ENCODE data around the gene HDAC11. TPM values are rescaled to one million over a fixed set of nuclear protein-coding genes. Genes with fewer than 3 reads are reported as not detected.

The HDAC11 gene
- total and polyA plus RNA-seq, 10 of the 15 experiments (the other 5 are each of a cell fraction or from before 2014, with no cell fraction given), result 0.04 to 0.76 (median 0.22) TPM; not detected in 1

DNA sequence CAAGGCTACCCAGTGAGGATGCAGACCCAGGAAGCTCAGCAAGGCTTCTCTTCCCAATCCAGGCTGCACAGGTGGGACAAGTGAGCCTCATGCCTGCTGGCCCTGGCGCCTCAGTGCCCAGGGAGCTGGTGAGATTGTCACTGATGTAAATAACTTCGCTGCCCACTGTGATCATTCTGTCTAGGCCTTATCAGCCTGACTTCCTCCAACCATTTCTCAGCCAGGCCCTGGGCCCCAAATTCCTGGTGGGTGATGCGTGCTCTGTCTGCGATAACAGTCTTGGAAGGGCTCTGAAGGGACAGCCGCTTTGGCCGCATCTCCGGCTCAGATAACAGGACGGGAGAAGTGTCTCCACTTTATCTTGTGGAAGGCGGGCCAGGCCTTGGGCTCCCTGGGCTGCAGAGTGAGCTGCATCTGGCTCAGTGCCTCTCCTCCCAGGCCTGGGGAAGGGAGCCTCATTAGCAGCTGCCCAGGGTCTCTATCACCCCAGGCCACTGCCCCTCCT, 66.6 kb downstream of the HDAC11 start:
- Histone ChIP-seq H2AFZ (ENCODE audit: control insufficient read depth, low read depth, low read length) (no peak overlapping the region), H3K4me3 (no peak overlapping the region), H3K9ac (ENCODE audit: control insufficient read depth, insufficient read depth, low read length) (no peak overlapping the region), H4K20me1 (ENCODE audit: control insufficient read depth, insufficient read depth) (no peaks in the 10 kb centered on the region; the same call in 1 of the 2 replicates), H3K36me3 (ENCODE audit: control insufficient read depth in 2 of 2, insufficient read depth in 2 of 2, low read length in 1 of 2) (no peaks in the 10 kb centered on the region), H3K9me3 (replicated peaks; ENCODE audit: control insufficient read depth, insufficient read depth, low read length) (no peaks in the 10 kb centered on the region; the same call in 2 of the 3 replicates), H3K4me2 (ENCODE audit: control insufficient read depth, insufficient read depth) (no peak overlapping the region), H3K79me2 (ENCODE audit: control insufficient read depth, insufficient read depth, low read length) (no peaks in the 10 kb centered on the region), H3K4me1 (ENCODE audit: control insufficient read depth, insufficient read depth, low read length) (no peaks in the 10 kb centered on the region), H3K27ac (ENCODE audit: control insufficient read depth, insufficient read depth) (no peak overlapping the region), H3K27me3 (replicated peaks in 1 of 2; ENCODE audit: control insufficient read depth in 2 of 2, insufficient read depth in 2 of 2, low read length in 1 of 2) (peaks cover 5 to 11% of the 10 kb centered on the region in 2 experiments)
- DNase-seq (ENCODE audit: low read depth, low spot score), result no peak
- 57% methylated on average over 9 of the region's 9 CpGs for WGBS (ENCODE audit: insufficient coverage, insufficient replicate concordance, low lambda C conversion rate, missing lambda C conversion rate)
- ChIA-PET CTCF (no interaction called here), RAD21 (ENCODE audit: unreplicated experiment) (no interaction called here), POLR2A (no interaction called here), SMC1A (ENCODE audit: uncharacterized antibody, unreplicated experiment) (no interaction called here)
- TF ChIP-seq, protein P1, sequence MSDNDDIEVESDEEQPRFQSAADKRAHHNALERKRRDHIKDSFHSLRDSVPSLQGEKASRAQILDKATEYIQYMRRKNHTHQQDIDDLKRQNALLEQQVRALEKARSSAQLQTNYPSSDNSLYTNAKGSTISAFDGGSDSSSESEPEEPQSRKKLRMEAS (IDR thresholded peaks at IDR 0.05; ENCODE audit: low read depth, low read length), result no peak
- TF ChIP-seq POU2F2 (IDR thresholded peaks at IDR 0.05; ENCODE audit: borderline replicate concordance, low read depth, low read length) (no peak), NFIC (IDR thresholded peaks at IDR 0.05; ENCODE audit: low read depth, low read length) (no peak), STAT1 (conservative IDR thresholded peaks at IDR 0.05) (no peak), NFXL1 (IDR thresholded peaks at IDR 0.05; ENCODE audit: borderline replicate concordance) (no peak), JUND (IDR thresholded peaks at IDR 0.05; ENCODE audit: low read depth, low read length) (no peak), NFYB (IDR thresholded peaks at IDR 0.05; ENCODE audit: insufficient read depth, low read depth, low read length) (no peak), GABPA (IDR thresholded peaks at IDR 0.05; ENCODE audit: low read depth) (no peak), NRF1 (conservative IDR thresholded peaks at IDR 0.05; ENCODE audit: low read depth, low read length) (no peak), ZSCAN29 (IDR thresholded peaks at IDR 0.05) (no peak), NBN (IDR thresholded peaks at IDR 0.05) (no peak), ESRRA (IDR thresholded peaks at IDR 0.05; ENCODE audit: low read length) (no peak), KLF5 (IDR thresholded peaks at IDR 0.05; ENCODE audit: partially characterized antibody) (no peak), DPF2 (IDR thresholded peaks at IDR 0.05) (no peak), TBL1XR1 (IDR thresholded peaks at IDR 0.05; ENCODE audit: low read depth, low read length) (no peak), SREBF1 (IDR thresholded peaks at IDR 0.05; ENCODE audit: low read length) (no peak), BMI1 (IDR thresholded peaks at IDR 0.05; ENCODE audit: borderline replicate concordance) (no peak), GATAD2B (conservative IDR thresholded peaks at IDR 0.05; ENCODE audit: low read depth) (no peak)
- TF ChIP-seq, protein P2, sequence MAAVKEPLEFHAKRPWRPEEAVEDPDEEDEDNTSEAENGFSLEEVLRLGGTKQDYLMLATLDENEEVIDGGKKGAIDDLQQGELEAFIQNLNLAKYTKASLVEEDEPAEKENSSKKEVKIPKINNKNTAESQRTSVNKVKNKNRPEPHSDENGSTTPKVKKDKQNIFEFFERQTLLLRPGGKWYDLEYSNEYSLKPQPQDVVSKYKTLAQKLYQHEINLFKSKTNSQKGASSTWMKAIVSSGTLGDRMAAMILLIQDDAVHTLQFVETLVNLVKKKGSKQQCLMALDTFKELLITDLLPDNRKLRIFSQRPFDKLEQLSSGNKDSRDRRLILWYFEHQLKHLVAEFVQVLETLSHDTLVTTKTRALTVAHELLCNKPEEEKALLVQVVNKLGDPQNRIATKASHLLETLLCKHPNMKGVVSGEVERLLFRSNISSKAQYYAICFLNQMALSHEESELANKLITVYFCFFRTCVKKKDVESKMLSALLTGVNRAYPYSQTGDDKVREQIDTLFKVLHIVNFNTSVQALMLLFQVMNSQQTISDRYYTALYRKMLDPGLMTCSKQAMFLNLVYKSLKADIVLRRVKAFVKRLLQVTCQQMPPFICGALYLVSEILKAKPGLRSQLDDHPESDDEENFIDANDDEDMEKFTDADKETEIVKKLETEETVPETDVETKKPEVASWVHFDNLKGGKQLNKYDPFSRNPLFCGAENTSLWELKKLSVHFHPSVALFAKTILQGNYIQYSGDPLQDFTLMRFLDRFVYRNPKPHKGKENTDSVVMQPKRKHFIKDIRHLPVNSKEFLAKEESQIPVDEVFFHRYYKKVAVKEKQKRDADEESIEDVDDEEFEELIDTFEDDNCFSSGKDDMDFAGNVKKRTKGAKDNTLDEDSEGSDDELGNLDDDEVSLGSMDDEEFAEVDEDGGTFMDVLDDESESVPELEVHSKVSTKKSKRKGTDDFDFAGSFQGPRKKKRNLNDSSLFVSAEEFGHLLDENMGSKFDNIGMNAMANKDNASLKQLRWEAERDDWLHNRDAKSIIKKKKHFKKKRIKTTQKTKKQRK (IDR thresholded peaks at IDR 0.05; ENCODE audit: low read depth, low read length), result no peak
- no peak for ATAC-seq
- BruUV-seq (replicated peaks), result no TSS peak
- in situ Hi-C loops (cut with MboI) (no loop called here), intact Hi-C loops (cut with micrococcal nuclease; ENCODE audit: unreplicated experiment) (no loop called here)
- no peak for FAIRE-seq
